ENCODE results near the gene SLC26A8. TPM values are rescaled to one million over a fixed set of nuclear protein-coding genes. Genes with fewer than 3 reads are reported as not detected.

Gene SLC26A8
- total RNA-seq, 1 experiment from 2014 or later: not detected

DNA sequence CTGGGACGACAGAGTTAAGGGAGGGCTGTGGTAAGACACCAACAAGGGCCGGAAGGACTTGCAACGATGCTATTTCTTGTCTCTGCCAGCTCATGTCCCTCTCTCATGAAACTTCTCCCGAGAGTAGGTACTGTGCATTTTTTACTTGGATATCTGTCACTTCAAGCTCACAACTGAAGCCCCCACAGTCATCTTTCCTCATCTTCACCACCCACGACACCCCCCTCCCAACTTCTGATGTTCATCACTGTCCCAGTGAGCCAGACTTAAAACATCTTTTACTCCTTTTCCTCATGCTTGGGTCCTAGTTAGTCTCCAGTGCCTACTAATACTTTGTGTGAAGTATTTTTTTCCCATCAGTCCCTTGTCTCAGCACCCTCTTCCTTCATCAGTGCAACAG lies 68.9 kb downstream of the SLC26A8 start:
- intact Hi-C loops (cut with micrococcal nuclease; ENCODE audit: unreplicated experiment): no loop called here
- TF ChIP-seq EZH2 (IDR thresholded peaks at IDR 0.05; ENCODE audit: low read depth): no peak
- TF ChIP-seq, protein P1, sequence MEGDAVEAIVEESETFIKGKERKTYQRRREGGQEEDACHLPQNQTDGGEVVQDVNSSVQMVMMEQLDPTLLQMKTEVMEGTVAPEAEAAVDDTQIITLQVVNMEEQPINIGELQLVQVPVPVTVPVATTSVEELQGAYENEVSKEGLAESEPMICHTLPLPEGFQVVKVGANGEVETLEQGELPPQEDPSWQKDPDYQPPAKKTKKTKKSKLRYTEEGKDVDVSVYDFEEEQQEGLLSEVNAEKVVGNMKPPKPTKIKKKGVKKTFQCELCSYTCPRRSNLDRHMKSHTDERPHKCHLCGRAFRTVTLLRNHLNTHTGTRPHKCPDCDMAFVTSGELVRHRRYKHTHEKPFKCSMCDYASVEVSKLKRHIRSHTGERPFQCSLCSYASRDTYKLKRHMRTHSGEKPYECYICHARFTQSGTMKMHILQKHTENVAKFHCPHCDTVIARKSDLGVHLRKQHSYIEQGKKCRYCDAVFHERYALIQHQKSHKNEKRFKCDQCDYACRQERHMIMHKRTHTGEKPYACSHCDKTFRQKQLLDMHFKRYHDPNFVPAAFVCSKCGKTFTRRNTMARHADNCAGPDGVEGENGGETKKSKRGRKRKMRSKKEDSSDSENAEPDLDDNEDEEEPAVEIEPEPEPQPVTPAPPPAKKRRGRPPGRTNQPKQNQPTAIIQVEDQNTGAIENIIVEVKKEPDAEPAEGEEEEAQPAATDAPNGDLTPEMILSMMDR (conservative IDR thresholded peaks at IDR 0.05): no peak
- no peaks in the 10 kb centered on the region for H3K79me2 ChIP-seq (ENCODE audit: low read depth)
- H3K4me2 ChIP-seq: no peak overlapping the region
- no peaks in the 10 kb centered on the region for H3K9me2 ChIP-seq (ENCODE audit: insufficient read depth)
- H2AFZ ChIP-seq: no peak overlapping the region
- H3K9me3 ChIP-seq (ENCODE audit: insufficient read depth, low read depth): no peaks in the 10 kb centered on the region
- H4K20me1 ChIP-seq (ENCODE audit: insufficient read depth): no peaks in the 10 kb centered on the region
- POLR2A ChIA-PET (ENCODE audit: unreplicated experiment): interaction anchor here (0.6 kb wide), 1 partner anchor 91 kb away, joined by 5 read pairs; no protein-coding TSS in a partner anchor
- no peak overlapping the region for H3K27ac ChIP-seq
- H3K4me3 ChIP-seq: no peak overlapping the region
- BruUV-seq (replicated peaks): no TSS peak
- CTCF ChIA-PET: no interaction called here
- H3K27me3 ChIP-seq (ENCODE audit: insufficient read depth, low read depth): no peaks in the 10 kb centered on the region
- 0 out of 2 replicates have a peak, but pooled peaks cover 9% of the 10 kb centered on the region for H3K4me1 ChIP-seq (replicated peaks; ENCODE audit: insufficient read depth)
- no peak for DNase-seq
- H3F3A ChIP-seq (ENCODE audit: insufficient read depth, low read depth): no peaks in the 10 kb centered on the region
- no peaks in the 10 kb centered on the region for H3K36me3 ChIP-seq (ENCODE audit: low read depth)

DNA sequence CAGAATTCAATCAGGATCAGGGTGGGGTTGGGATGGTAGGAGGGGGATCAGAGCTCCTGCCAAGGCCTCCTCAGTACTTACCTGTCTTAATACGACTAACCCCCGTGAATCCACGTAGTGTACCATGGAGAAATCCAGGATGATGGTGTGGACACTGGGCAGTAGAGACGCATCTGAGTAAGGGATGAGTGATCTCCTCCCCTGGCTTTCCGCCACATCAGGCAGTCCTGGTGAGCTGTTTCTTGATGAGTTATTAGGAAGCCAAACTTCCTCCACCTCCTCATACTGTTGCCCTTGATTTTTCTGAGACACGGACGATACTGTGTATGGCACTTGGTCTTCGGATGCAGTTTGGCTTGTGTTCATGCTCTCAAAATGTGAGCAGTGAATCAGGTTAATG lies 69.4 kb downstream of the SLC26A8 start:
- H3K27ac ChIP-seq: no peak overlapping the region
- BruUV-seq (replicated peaks): no TSS peak
- CTCF ChIA-PET: no interaction called here
- intact Hi-C loops (cut with micrococcal nuclease; ENCODE audit: unreplicated experiment): no loop called here
- H3K36me3 ChIP-seq (ENCODE audit: low read depth): no peaks in the 10 kb centered on the region
- no peaks in the 10 kb centered on the region for H3K9me2 ChIP-seq (ENCODE audit: insufficient read depth)
- no peak overlapping the region for H3K4me3 ChIP-seq
- H3K27me3 ChIP-seq (ENCODE audit: insufficient read depth, low read depth): no peaks in the 10 kb centered on the region
- H3F3A ChIP-seq (ENCODE audit: insufficient read depth, low read depth): no peaks in the 10 kb centered on the region
- DNase-seq: no peak
- H3K9me3 ChIP-seq (ENCODE audit: insufficient read depth, low read depth): no peaks in the 10 kb centered on the region
- H2AFZ ChIP-seq: no peak overlapping the region
- POLR2A ChIA-PET (ENCODE audit: unreplicated experiment): interaction anchor here (0.6 kb wide), 1 partner anchor 92 kb away, joined by 5 read pairs; no protein-coding TSS in a partner anchor
- no peak overlapping the region for H3K4me2 ChIP-seq
- 0 out of 2 replicates have a peak, but pooled peaks cover 9% of the 10 kb centered on the region for H3K4me1 ChIP-seq (replicated peaks; ENCODE audit: insufficient read depth)
- TF ChIP-seq, protein P1 (conservative IDR thresholded peaks at IDR 0.05): no peak
- no peak for TF ChIP-seq EZH2 (IDR thresholded peaks at IDR 0.05; ENCODE audit: low read depth)
- H4K20me1 ChIP-seq (ENCODE audit: insufficient read depth): no peaks in the 10 kb centered on the region
- H3K79me2 ChIP-seq (ENCODE audit: low read depth): no peaks in the 10 kb centered on the region

DNA sequence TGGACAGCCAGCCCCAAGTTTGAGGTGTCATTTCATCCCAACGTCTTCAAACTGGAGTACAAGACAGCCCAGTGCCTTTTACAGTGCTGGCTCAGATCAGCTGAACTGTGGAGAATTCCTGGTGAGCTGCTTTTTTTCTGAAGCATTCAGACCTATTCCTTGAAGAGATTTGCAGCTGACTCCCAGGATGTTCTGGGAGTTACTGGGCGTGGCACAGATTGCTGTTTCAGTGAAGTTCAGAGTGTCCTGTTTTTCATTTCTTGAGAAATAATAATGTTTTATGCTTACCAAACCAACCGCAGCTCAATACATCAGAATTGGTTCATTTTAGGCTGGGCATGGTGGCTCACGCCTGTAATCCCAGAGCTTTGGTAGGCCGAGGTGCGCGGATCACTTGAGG lies 70.1 kb downstream of the SLC26A8 start:
- BruUV-seq (replicated peaks): no TSS peak
- TF ChIP-seq, protein P1 (conservative IDR thresholded peaks at IDR 0.05): no peak
- TF ChIP-seq EZH2 (IDR thresholded peaks at IDR 0.05; ENCODE audit: low read depth): no peak
- Histone ChIP-seq H2AFZ (no peak overlapping the region), H3K4me1 (replicated peaks; ENCODE audit: insufficient read depth) (0 out of 2 replicates have a peak, but pooled peaks cover 9% of the 10 kb centered on the region), H3K4me3 (no peak overlapping the region), H3K27me3 (ENCODE audit: insufficient read depth, low read depth) (no peaks in the 10 kb centered on the region), H3K36me3 (ENCODE audit: low read depth) (no peaks in the 10 kb centered on the region), H3K9me3 (ENCODE audit: insufficient read depth, low read depth) (no peaks in the 10 kb centered on the region), H3K9me2 (ENCODE audit: insufficient read depth) (no peaks in the 10 kb centered on the region), H3K4me2 (no peak overlapping the region), H3K79me2 (ENCODE audit: low read depth) (no peaks in the 10 kb centered on the region), H3K27ac (no peak overlapping the region), H3F3A (ENCODE audit: insufficient read depth, low read depth) (no peaks in the 10 kb centered on the region), H4K20me1 (ENCODE audit: insufficient read depth) (no peaks in the 10 kb centered on the region)
- intact Hi-C loops (cut with micrococcal nuclease; ENCODE audit: unreplicated experiment): no loop called here
- DNase-seq: no peak
- CTCF ChIA-PET: interaction anchor here (0.6 kb wide), 2 partner anchors 19 to 28 kb away, joined by 3 to 4 read pairs; no protein-coding TSS in a partner anchor
- POLR2A ChIA-PET (ENCODE audit: unreplicated experiment): no interaction called here
